CD8-positive, alpha-beta memory T cell (primary cell): ENCODE results near the gene RPS6KA2. TPM values are rescaled to one million over a fixed set of nuclear protein-coding genes. Genes with fewer than 3 reads are reported as not detected.

Experiments
- CTCF ChIA-PET: fragments of 350-600 bp; sonication (Branson Sonifier 250); formaldehyde crosslinking; loops from one replicate; lab custom pipeline; 2021; ENCODE audit warnings: antibody characterized with exemption; lab: Charles Lee
- POLR2A ChIA-PET: fragments of 350-600 bp; sonication (Branson Sonifier 250); formaldehyde crosslinking; loops from one replicate; lab custom pipeline; 2021; ENCODE audit warnings: antibody characterized with exemption; lab: Charles Lee
- DNase-seq, 5 donors: peaks; one replicate each; pipeline versions ENCODE4 v3.0.0 to v3.0.0-alpha.2; 2020 to 2022; ENCODE audit warnings: mixed read lengths in 1 of 5
- H3K27ac ChIP-seq: one replicate; pipeline ENCODE4 v1.7.0; 2013; ENCODE audit warnings: low read depth, mild to moderate bottlenecking, low read length, moderate library complexity
- H3K27me3 ChIP-seq: 2 replicates; pipeline ENCODE4 v1.7.0; 2013; ENCODE audit warnings: low read length, mild to moderate bottlenecking; ENCODE audit not compliant: insufficient read depth, poor library complexity, severe bottlenecking
- H3K36me3 ChIP-seq: 2 replicates; pipeline ENCODE4 v1.7.0; 2013; ENCODE audit warnings: mild to moderate bottlenecking, low read length, moderate library complexity; ENCODE audit not compliant: insufficient read depth
- H3K4me1 ChIP-seq: 2 replicates; pipeline ENCODE4 v1.7.0; 2013; ENCODE audit warnings: mild to moderate bottlenecking, low read length, moderate library complexity; ENCODE audit not compliant: insufficient read depth
- H3K4me3 ChIP-seq: 2 replicates; pipeline ENCODE4 v1.7.0; 2013; ENCODE audit warnings: mild to moderate bottlenecking, low read length
- H3K9me3 ChIP-seq: 2 replicates; pipeline ENCODE4 v1.7.0; 2013; ENCODE audit warnings: mild to moderate bottlenecking, low read length
- H3K27ac Mint-ChIP-seq, 8 donors: one replicate each; pipeline ENCODE4 v1.8.0; 2020 to 2021; ENCODE audit warnings: mixed read lengths in 8 of 8, mild to moderate bottlenecking in 6 of 8, inconsistent platforms in 3 of 8, moderate library complexity in 3 of 8
- H3K27me3 Mint-ChIP-seq, 2 donors: one replicate each; pipeline ENCODE4 v1.8.0; 2020 to 2021; ENCODE audit warnings: mixed read lengths in 2 of 2, mild to moderate bottlenecking in 1 of 2, moderate library complexity in 1 of 2
- H3K36me3 Mint-ChIP-seq, 3 donors: one replicate each; pipeline ENCODE4 v1.8.0; 2020 to 2021; ENCODE audit warnings: mixed read lengths in 3 of 3, inconsistent platforms in 1 of 3, mild to moderate bottlenecking in 1 of 3
- H3K4me1 Mint-ChIP-seq, 3 donors: one replicate each; pipeline ENCODE4 v1.8.0; 2020 to 2021; ENCODE audit warnings: mixed read lengths in 3 of 3, inconsistent platforms in 1 of 3, mild to moderate bottlenecking in 1 of 3
- H3K4me3 Mint-ChIP-seq, 7 donors: one replicate each; pipeline ENCODE4 v1.8.0; 2020 to 2021; ENCODE audit warnings: mixed read lengths in 7 of 7, mild to moderate bottlenecking in 6 of 7, moderate library complexity in 4 of 7, inconsistent platforms in 2 of 7
- H3K9me3 Mint-ChIP-seq, 5 donors: one replicate each; pipeline ENCODE4 v1.8.0; 2020 to 2022; ENCODE audit warnings: mixed read lengths in 5 of 5, mild to moderate bottlenecking in 3 of 5, moderate library complexity in 2 of 5, inconsistent platforms in 1 of 5
- polyA plus RNA-seq: library from polyadenylated mRNA; unstranded; fragments of 300-500 nt; fragmentation: Illumina TruSeq; gene quantifications from one replicate; pipeline ENCODE4 v1.2.3, GENCODE V29; 2021
- total RNA-seq, 2 experiments: library from RNA; stranded (reverse); gene quantifications; one replicate each; pipeline ENCODE4 v1.2.3, GENCODE V29; 2021

The RPS6KA2 gene
- total and polyA plus RNA-seq, 3 experiments from 2014 or later, result 3.6 to 4.7 (median 4.6) TPM

DNA sequence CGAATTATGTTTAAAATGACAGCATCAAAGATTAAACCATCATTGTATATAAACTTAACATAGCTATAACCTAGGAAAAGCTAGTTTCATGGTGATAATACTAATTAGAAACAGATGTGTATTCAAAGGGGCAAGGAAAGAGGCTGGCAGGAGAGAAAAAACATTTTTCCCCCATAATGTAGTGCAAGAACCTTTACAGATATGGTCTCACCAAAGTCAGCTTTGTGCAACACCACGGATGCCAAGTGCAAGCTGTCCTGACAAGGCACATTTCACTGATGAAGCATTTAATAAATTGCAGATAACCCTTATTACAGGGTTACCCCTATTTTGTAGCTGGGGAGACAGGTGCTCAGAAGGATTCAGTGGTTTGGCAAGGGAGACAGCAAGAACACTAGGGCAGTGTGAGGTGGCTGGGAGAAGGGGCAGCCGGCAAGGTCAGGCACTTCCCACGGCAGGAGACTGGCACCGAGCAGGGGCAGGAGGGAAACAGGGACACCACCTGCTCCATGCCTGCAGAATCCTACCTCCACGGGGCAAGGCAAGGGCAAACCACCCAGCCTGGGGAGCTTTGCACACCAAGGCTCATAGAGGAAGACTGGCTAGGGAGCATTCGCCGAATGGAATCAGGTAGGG is 6.5 kb downstream of the RPS6KA2 start:
- Mint-ChIP-seq H3K4me1 (peaks cover 0 to 2% (median under 1%) of the 10 kb centered on the region in 3 donors), H3K4me3 (no peak overlapping the region), H3K36me3 (peaks cover 0 to 1% (median 0%) of the 10 kb centered on the region in 3 donors), H3K27ac (no peak overlapping the region), H3K27me3 (peaks cover 18 to 31% of the 10 kb centered on the region in 2 donors), H3K9me3 (peaks cover 0 to 1% (median 0%) of the 10 kb centered on the region in 5 donors)
- H3K36me3 ChIP-seq, result no peaks in the 10 kb centered on the region
- no peaks in the 10 kb centered on the region for H3K4me1 ChIP-seq
- H3K27ac ChIP-seq, result no peak overlapping the region
- ChIA-PET CTCF (interaction anchor here (1.2 kb wide), 1 partner anchor 10 kb away, joined by 5 read pairs; no protein-coding TSS in a partner anchor), POLR2A (no interaction called here)
- no peaks in the 10 kb centered on the region for H3K9me3 ChIP-seq
- DNase-seq, result no peak
- no peaks in the 10 kb centered on the region for H3K27me3 ChIP-seq
- H3K4me3 ChIP-seq, result no peak overlapping the region

DNA sequence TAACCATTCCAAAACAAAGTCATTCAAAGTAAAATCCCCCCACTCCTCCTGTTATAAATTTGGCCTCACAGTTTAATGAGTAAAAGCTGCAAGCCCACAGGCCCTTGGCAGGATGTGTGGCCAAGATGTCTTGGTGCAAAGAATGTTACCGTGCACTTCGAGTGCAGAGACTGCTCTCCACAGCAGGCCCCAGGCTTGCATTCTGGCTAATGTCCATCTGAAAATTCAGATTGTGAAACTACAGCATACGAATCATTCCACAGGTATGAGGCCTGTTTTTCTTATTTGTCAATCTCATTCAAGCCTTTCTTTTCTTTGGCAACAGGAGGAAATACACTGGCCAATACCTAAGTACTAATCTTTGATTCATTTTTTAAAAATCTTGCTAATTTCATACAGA is 7.1 kb downstream of the RPS6KA2 start:
- Mint-ChIP-seq H3K4me1 (no peaks in the 10 kb centered on the region), H3K27me3 (peaks cover 14 to 26% of the 10 kb centered on the region in 2 donors), H3K9me3 (peaks cover 0 to 1% (median 0%) of the 10 kb centered on the region in 5 donors), H3K36me3 (peaks cover 0 to 1% (median 0%) of the 10 kb centered on the region in 3 donors), H3K27ac (no peak overlapping the region), H3K4me3 (no peak overlapping the region)
- ChIA-PET POLR2A (no interaction called here), CTCF (interaction anchor here (0.9 kb wide), 1 partner anchor 10 kb away, joined by 4 read pairs; no protein-coding TSS in a partner anchor)
- no peaks in the 10 kb centered on the region for H3K9me3 ChIP-seq
- no peak overlapping the region for H3K27ac ChIP-seq
- no peak for DNase-seq
- no peak overlapping the region for H3K4me3 ChIP-seq
- H3K27me3 ChIP-seq, result no peaks in the 10 kb centered on the region
- no peaks in the 10 kb centered on the region for H3K36me3 ChIP-seq
- H3K4me1 ChIP-seq, result no peaks in the 10 kb centered on the region

DNA sequence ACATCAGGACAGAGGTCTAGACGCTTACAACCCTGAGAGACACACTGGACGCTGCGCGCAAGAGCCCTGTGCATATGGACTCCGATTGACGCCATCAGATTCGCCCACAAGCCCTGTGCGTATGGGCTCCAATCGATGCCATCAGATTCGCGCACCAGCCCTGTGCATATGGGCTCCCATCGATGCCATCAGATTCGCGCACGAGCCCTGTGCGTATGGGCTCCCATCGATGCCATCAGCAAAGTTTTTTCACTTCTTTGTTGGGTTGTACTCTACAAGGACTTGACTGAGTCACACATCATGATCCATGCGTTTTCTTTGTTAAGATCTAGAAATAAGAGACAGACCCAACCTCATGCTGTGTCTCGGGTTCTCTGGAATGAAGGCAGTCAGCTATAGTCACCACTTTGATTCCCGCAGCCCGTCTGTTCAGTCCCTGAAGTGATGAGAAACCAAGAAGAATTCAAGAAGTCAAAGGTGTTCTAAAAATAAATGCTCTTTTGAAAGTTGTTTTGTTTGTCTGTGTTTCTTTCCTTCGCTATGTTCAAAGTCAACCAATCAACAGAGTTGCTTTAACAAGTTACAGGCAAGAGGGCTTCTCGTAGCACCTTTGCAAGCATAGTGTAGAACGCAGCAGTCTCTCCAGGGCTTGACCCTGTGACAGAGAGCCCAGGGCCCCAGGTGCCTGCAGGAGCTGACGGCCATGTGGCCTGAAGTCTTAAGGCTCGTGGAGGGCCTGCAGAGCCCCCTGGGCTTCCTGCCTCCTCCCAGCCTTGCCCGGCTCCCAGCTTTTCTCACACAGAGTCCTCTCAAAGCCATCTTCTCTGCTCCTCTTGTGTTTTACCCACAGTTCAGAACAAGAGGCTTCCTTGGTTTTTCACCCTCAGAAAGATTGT is 7.9 kb downstream of the RPS6KA2 start:
- peaks cover 0 to 1% (median 0%) of the 10 kb centered on the region in 5 donors for H3K9me3 Mint-ChIP-seq
- H3K36me3 Mint-ChIP-seq, result peaks cover 0 to 1% (median 0%) of the 10 kb centered on the region in 3 donors
- no peak for DNase-seq
- no peak overlapping the region for H3K27ac Mint-ChIP-seq
- H3K27me3 Mint-ChIP-seq, result peaks cover 16 to 26% of the 10 kb centered on the region in 2 donors
- no peak overlapping the region for H3K4me3 Mint-ChIP-seq
- Histone ChIP-seq H3K36me3 (no peaks in the 10 kb centered on the region), H3K9me3 (no peaks in the 10 kb centered on the region), H3K4me1 (no peaks in the 10 kb centered on the region), H3K27me3 (peaks cover 4% of the 10 kb centered on the region), H3K27ac (no peak overlapping the region), H3K4me3 (no peak overlapping the region)
- no peaks in the 10 kb centered on the region for H3K4me1 Mint-ChIP-seq
- POLR2A ChIA-PET, result no interaction called here
- CTCF ChIA-PET, result interaction anchor here (0.9 kb wide), 1 partner anchor 11 kb away, joined by 4 read pairs; no protein-coding TSS in a partner anchor

DNA sequence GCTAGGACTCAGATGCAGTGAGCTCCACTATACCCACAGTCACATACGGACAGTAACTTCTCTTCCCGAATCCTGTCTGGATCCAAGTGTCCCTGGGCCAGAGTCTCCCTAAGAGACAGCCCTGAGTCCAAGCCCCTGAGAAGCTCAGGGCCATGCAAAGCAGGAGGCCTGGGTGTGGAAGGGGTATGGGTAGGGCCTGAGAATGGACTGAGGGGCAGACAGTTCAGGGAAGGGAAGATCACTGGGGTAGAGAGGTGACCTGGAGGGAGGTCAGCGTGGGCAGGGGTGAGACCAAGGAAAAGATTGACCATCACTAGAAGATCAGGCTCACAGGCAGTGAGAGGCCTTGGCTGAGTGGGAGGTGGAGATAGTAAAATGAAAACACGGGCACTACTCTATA is 8.8 kb downstream of the RPS6KA2 start:
- Histone ChIP-seq H3K27me3 (peaks cover 4% of the 10 kb centered on the region), H3K4me3 (no peak overlapping the region), H3K27ac (no peak overlapping the region), H3K4me1 (no peaks in the 10 kb centered on the region), H3K36me3 (no peaks in the 10 kb centered on the region), H3K9me3 (no peaks in the 10 kb centered on the region)
- peaks cover 12 to 22% of the 10 kb centered on the region in 2 donors for H3K27me3 Mint-ChIP-seq
- peak overlapping the region in 1 of 8 donors; percentile 63 for H3K27ac Mint-ChIP-seq
- CTCF ChIA-PET, result no interaction called here
- no peak overlapping the region for H3K4me3 Mint-ChIP-seq
- peaks cover 0 to 1% (median 0%) of the 10 kb centered on the region in 3 donors for H3K36me3 Mint-ChIP-seq
- H3K4me1 Mint-ChIP-seq, result no peaks in the 10 kb centered on the region
- DNase-seq, result no peak
- POLR2A ChIA-PET, result no interaction called here
- H3K9me3 Mint-ChIP-seq, result peaks cover 0 to 1% (median 0%) of the 10 kb centered on the region in 5 donors

DNA sequence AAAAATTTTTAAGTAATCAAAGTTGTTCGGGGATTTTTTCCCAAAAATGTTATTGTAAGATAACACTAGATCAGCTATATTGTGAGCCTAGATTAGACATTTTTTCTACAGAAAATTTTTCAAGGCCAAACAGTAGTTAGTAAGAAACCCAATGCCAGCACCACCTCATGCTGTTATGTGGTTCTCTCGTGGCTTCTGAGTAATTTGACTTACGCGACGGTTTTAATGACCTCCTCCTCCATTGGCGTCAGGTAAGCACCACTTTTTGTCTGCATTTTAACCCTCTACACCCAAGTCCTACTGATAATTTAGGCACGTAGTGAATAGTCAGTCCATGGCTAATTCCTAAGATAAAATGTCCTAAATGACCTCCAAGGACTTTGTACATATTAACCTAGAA is 9.7 kb downstream of the RPS6KA2 start:
- no peak overlapping the region for H3K27ac Mint-ChIP-seq
- no peaks in the 10 kb centered on the region for H3K4me1 ChIP-seq
- peaks cover 9 to 13% of the 10 kb centered on the region in 2 donors for H3K27me3 Mint-ChIP-seq
- ChIA-PET POLR2A (no interaction called here), CTCF (no interaction called here)
- no peak for DNase-seq
- H3K4me3 ChIP-seq, result no peak overlapping the region
- peaks cover 0 to 1% (median 0%) of the 10 kb centered on the region in 5 donors for H3K9me3 Mint-ChIP-seq
- H3K9me3 ChIP-seq, result no peaks in the 10 kb centered on the region
- peaks cover 4% of the 10 kb centered on the region for H3K27me3 ChIP-seq
- no peaks in the 10 kb centered on the region for H3K36me3 ChIP-seq
- H3K36me3 Mint-ChIP-seq, result peaks cover 0 to 1% (median 0%) of the 10 kb centered on the region in 3 donors
- no peak overlapping the region for H3K4me3 Mint-ChIP-seq
- H3K27ac ChIP-seq, result no peak overlapping the region
- H3K4me1 Mint-ChIP-seq, result no peaks in the 10 kb centered on the region

DNA sequence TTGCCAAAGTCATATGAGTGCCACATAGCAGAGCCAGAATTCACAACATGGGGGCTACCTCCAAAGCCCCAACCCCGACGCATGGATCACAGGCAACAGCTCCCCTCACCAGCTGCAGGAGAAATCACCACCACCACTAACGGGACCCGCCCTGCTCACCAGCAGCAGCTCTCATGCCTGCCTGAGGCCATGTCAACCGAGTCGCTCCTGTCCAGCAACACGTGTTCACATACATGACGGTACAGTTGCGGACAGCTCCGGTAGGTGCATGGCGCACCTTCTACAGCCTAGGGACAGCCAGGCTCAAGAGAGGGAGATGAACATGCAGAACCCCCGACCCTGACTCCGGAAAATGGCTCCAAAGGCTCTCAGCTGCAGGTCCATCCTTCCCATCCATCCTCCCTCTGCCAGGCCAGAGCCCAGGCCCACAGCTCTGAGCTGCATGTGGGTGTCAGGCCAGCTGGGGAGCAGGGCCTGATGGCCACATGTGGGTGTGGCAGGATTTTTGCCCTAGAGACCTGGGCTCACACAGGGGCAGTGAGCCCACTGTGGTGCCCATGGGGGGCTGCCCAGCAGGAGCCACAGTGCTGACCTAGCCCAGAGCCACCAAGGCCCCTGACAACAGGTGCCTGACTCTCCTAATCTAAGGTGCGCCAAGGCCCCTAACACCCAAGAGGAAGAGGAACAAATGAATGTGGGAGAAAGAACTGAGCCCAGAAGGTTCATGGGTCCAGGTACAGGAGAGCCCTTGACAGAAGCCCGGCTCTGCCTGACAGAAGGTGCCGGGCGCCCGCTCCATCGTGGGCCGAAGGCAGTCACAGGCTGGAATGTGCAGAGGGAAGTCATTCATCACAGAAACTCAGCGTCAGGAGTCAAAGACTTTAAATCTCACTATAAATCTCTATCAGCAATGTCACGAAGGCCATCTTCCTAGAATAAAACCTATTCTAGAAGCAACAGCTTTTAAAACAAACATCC is 10.5 kb downstream of the RPS6KA2 start:
- Histone ChIP-seq H3K27me3 (peaks cover 4% of the 10 kb centered on the region), H3K36me3 (no peaks in the 10 kb centered on the region), H3K4me3 (no peak overlapping the region), H3K4me1 (no peaks in the 10 kb centered on the region), H3K27ac (no peak overlapping the region), H3K9me3 (no peaks in the 10 kb centered on the region)
- no peak overlapping the region for H3K4me3 Mint-ChIP-seq
- peaks cover 7 to 8% of the 10 kb centered on the region in 2 donors for H3K27me3 Mint-ChIP-seq
- DNase-seq, result no peak
- H3K9me3 Mint-ChIP-seq, result peaks cover 0 to 1% (median 0%) of the 10 kb centered on the region in 5 donors
- no peak overlapping the region for H3K27ac Mint-ChIP-seq
- peaks cover 0 to 1% (median 0%) of the 10 kb centered on the region in 3 donors for H3K36me3 Mint-ChIP-seq
- ChIA-PET POLR2A (no interaction called here), CTCF (no interaction called here)
- no peaks in the 10 kb centered on the region for H3K4me1 Mint-ChIP-seq

DNA sequence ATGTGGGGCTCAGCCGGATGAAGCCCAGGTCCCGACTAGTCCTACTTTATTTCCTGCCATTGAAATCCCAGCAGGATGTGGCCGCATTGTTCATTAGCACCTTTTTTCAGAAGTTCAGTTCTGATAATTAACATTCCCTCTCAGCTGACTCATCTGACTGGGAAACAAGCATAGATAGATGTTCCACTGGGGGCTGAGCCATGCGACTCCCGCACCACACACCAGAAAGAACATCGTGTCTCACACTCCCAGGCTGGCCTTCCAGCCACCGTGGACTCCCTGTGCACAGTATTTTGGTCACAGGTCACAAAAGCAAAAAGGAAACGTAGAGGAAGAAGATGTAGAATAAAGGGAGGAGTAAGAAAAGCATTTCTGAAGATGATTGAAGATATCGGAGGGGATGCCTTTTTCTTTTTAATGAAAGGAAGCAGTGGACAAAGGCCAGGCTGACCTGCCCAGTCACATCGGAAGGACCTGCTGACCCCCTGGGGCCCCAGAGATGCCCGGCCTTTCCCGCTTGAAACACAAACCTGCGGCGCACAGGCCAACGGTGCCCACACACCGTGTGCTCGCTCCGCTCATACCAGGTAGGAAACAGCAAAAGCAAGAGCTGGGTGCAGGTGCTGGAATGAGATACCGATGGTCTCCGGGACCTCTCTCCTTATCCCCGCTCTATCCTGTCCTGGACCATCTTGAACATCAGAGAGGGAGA is 11.8 kb downstream of the RPS6KA2 start:
- H3K9me3 Mint-ChIP-seq, result peaks cover 0 to 1% (median 0%) of the 10 kb centered on the region in 5 donors
- peak overlapping the region in 1 of 8 donors; percentile 38 for H3K27ac Mint-ChIP-seq
- ChIA-PET CTCF (no interaction called here), POLR2A (no interaction called here)
- Histone ChIP-seq H3K4me1 (no peaks in the 10 kb centered on the region), H3K27ac (no peak overlapping the region), H3K9me3 (no peaks in the 10 kb centered on the region), H3K36me3 (no peaks in the 10 kb centered on the region), H3K4me3 (no peak overlapping the region), H3K27me3 (peaks cover 4% of the 10 kb centered on the region)
- peaks cover 0 to 1% (median 0%) of the 10 kb centered on the region in 3 donors for H3K36me3 Mint-ChIP-seq
- H3K4me3 Mint-ChIP-seq, result no peak overlapping the region
- H3K4me1 Mint-ChIP-seq, result no peaks in the 10 kb centered on the region
- peaks cover 1 to 2% of the 10 kb centered on the region in 2 donors for H3K27me3 Mint-ChIP-seq
- DNase-seq, result no peak
